GM19324 (cell line): ENCODE data around the gene DYSF.

Source experiments
- ATAC-seq: cut with Tn5 transposase; IDR thresholded peaks from one replicate; pipeline ENCODE4 v1.9.1; 2021; ENCODE audit warnings: mild to moderate bottlenecking, moderate library complexity; ENCODE audit not compliant: unreplicated experiment, low FRiP score

DYSF gene

GRCh38 chr2:71546777-71547281, 93.5 kb downstream of the DYSF start:
- no peak for ATAC-seq

GRCh38 chr2:71547616-71548285, 94.4 kb downstream of the DYSF start:
- no peak for ATAC-seq

- no peak for ATAC-seq
These were observed 95.5 kb downstream of the DYSF start for GRCh38 chr2:71548646-71549425.

GRCh38 chr2:71550801-71551630, 97.7 kb downstream of the DYSF start:
- no peak for ATAC-seq

GRCh38 chr2:71551631-71551915, 98.2 kb downstream of the DYSF start:
- ATAC-seq = no peak

- ATAC-seq = no peak
These were observed 99.0 kb downstream of the DYSF start for GRCh38 chr2:71552356-71552755.

GRCh38 chr2:71552861-71553301, 99.5 kb downstream of the DYSF start:
- no peak for ATAC-seq

GRCh38 chr2:71554028-71554705, 100.8 kb downstream of the DYSF start:
- ATAC-seq = no peak

GRCh38 chr2:71554706-71555056, 101.3 kb downstream of the DYSF start:
- ATAC-seq = no peak

GRCh38 chr2:71555798-71556454, 102.6 kb downstream of the DYSF start:
- ATAC-seq = no peak

GRCh38 chr2:71556692-71557250, 103.4 kb downstream of the DYSF start:
- ATAC-seq = no peak

- no peak for ATAC-seq
These were observed 104.0 kb downstream of the DYSF start for GRCh38 chr2:71557321-71557720.

GRCh38 chr2:71558300-71559051, 105.1 kb downstream of the DYSF start:
- no peak for ATAC-seq

GRCh38 chr2:71559080-71559827, 105.9 kb downstream of the DYSF start:
- ATAC-seq = no peak

- no peak for ATAC-seq
These were observed 106.7 kb downstream of the DYSF start for GRCh38 chr2:71559828-71560637.

GRCh38 chr2:71560638-71561011, 107.3 kb downstream of the DYSF start:
- no peak for ATAC-seq

GRCh38 chr2:71561441-71562267, 108.3 kb downstream of the DYSF start:
- ATAC-seq = no peak
